Measurements from ENCODE around the gene FUCA2. TPM values are rescaled to one million over a fixed set of nuclear protein-coding genes. Genes with fewer than 3 reads are reported as not detected.

Gene FUCA2
- total and polyA plus RNA-seq, 2 experiments from 2014 or later: 31.8 to 33.4 TPM

GRCh38 chr6:143542888-143543287, 31.4 kb upstream of the FUCA2 start:
- Histone ChIP-seq H3F3A (replicated peaks; ENCODE audit: low read depth) (0 out of 2 replicates have a peak, but pooled peaks cover under 1% of the 10 kb centered on the region), H3K4me1 (ENCODE audit: insufficient read depth) (peaks cover 11% of the 10 kb centered on the region), H3K36me3 (ENCODE audit: insufficient read depth) (no peaks in the 10 kb centered on the region), H3K27me3 (ENCODE audit: insufficient read depth) (peaks cover 18% of the 10 kb centered on the region), H3K9me2 (ENCODE audit: insufficient read depth) (no peaks in the 10 kb centered on the region), H3K79me2 (replicated peaks; ENCODE audit: insufficient read depth) (no peaks in the 10 kb centered on the region), H2AFZ (no peak overlapping the region), H3K4me2 (no peak overlapping the region), H3K27ac (ENCODE audit: low read depth) (no peak overlapping the region), H4K20me1 (replicated peaks; ENCODE audit: insufficient read depth) (no peaks in the 10 kb centered on the region), H3K4me3 (no peak overlapping the region)
- ATAC-seq: no peak
- H3K36me3 Mint-ChIP-seq (ENCODE audit: low read depth): no peaks in the 10 kb centered on the region
- H3K4me3 Mint-ChIP-seq: no peak overlapping the region
- H3K4me1 Mint-ChIP-seq: peaks cover 15% of the 10 kb centered on the region
- no peak for TF ChIP-seq ETS1 (IDR thresholded peaks at IDR 0.05)
- no peak for TF ChIP-seq CTCF (conservative IDR thresholded peaks at IDR 0.05; ENCODE audit: low read depth in 2 of 2)
- no peak for TF ChIP-seq STAT1 (IDR thresholded peaks at IDR 0.05; ENCODE audit: unreplicated experiment)
- TF ChIP-seq EZH2 (IDR thresholded peaks at IDR 0.05; ENCODE audit: low read depth, unreplicated experiment): no peak
- TF ChIP-seq ZNF462 (CRISPR knock-in tag; IDR thresholded peaks at IDR 0.05): no peak
- no peak for TF ChIP-seq EZH2phosphoT487 (IDR thresholded peaks at IDR 0.05; ENCODE audit: unreplicated experiment)
- TF ChIP-seq ZNF331 (CRISPR knock-in tag; IDR thresholded peaks at IDR 0.05; ENCODE audit: low read depth): no peak
- no peak for TF ChIP-seq CREB1 (CRISPR knock-in tag; IDR thresholded peaks at IDR 0.05; ENCODE audit: low read depth)
- H3K27me3 Mint-ChIP-seq (ENCODE audit: insufficient read depth, low read depth, poor library complexity): peaks cover 20% of the 10 kb centered on the region
- no peaks in the 10 kb centered on the region for H3K9me3 Mint-ChIP-seq
- DNase-seq (ENCODE audit: low spot score): no peak
- H3K27ac Mint-ChIP-seq: no peak overlapping the region

Measured in GM23338 (cell line).